K562 treated with DMSO at 1 percent for 12 hours (cell line): ENCODE data around the gene NFKB2. TPM values are rescaled to one million over a fixed set of nuclear protein-coding genes. Genes with fewer than 3 reads are reported as not detected.

Experiments used
- total RNA-seq: library from RNA; unstranded; fragments of 300-600 nt; gene quantifications from 2 replicates; pipeline ENCODE4 v1.2.3, GENCODE V29; 2022; ENCODE audit not compliant: insufficient read depth

The NFKB2 gene
- total RNA-seq = 29.0 and 35.8 TPM in 2 replicates

DNA sequence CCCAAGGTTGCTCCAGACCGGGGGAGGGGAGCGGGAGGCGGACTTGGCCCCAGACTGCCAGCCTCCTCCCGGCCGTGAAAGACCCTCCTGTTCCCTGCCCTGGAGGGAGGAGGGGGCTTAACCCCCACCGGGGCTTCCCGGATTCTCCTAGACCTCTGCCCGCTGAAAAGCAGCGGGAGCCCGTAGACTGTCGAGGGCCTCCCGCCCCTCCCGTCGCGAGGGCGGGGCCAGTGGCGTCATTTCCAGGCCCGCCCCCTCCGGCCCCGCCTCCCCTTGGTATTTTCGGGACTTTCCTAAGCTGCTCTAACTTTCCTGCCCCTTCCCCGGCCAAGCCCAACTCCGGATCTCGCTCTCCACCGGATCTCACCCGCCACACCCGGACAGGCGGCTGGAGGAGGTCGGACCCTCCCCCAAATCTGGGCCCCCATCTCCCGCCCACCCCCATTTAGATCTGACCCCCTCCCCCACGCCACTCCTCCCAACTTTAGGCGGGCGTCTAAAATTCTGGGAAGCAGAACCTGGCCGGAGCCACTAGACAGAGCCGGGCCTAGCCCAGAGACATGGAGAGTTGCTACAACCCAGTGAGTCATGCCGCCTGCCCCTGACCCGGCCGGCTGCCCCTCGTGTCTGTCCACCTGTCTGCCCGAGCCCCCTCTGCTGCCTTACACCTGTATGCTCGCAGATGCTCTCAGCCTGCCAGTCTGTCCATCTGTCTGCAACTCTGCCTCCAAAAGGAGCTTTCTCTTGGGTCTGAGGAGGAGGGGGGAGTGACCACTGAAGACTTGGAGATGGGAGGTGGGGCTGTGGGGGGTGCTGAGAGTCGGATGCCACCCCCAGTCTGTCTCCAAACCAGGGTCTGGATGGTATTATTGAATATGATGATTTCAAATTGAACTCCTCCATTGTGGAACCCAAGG, at the start of gene NFKB2:
TSS of gene NFKB2 (plus strand) at position 306 of the 917 bp plus-strand sequence. CDS start at position 561, 255 bp downstream.

DNA sequence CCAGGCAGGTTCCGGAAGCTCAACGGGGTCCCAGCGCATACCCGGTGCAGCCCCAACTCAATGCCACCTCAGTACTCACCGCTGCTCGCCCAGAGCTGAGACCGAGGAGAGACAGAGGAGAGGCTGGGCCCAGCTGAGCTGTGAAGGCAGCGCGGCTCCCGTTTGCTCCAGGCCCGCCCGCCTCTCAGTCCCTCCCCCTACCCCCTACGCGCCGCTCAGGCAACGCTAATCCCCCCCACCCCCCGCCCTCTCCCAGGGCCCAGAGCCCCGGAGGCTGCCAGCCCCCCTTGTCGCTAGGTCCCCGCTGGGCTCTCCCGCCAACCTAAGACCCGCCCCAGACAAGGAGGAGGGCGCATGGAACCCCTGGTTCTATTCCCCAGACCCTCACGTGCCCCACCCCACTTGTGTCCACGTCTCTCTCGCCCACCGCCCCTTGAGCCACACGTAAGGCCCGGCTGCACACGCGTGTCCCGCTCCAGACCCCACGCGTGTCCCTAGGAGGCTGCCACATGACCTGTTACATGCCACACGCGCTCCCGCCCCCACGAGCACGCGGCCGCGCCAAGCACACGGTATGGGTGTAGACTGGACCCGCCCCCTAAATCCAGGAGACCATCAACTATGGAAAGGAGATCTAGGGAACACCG, 23.2 kb downstream of the NFKB2 start, which contains the start of gene PSD:
TSS of gene PSD (minus strand) at position 164 of the 647 bp plus-strand sequence. CDS start 1,747 bp downstream, outside the sequence.

DNA sequence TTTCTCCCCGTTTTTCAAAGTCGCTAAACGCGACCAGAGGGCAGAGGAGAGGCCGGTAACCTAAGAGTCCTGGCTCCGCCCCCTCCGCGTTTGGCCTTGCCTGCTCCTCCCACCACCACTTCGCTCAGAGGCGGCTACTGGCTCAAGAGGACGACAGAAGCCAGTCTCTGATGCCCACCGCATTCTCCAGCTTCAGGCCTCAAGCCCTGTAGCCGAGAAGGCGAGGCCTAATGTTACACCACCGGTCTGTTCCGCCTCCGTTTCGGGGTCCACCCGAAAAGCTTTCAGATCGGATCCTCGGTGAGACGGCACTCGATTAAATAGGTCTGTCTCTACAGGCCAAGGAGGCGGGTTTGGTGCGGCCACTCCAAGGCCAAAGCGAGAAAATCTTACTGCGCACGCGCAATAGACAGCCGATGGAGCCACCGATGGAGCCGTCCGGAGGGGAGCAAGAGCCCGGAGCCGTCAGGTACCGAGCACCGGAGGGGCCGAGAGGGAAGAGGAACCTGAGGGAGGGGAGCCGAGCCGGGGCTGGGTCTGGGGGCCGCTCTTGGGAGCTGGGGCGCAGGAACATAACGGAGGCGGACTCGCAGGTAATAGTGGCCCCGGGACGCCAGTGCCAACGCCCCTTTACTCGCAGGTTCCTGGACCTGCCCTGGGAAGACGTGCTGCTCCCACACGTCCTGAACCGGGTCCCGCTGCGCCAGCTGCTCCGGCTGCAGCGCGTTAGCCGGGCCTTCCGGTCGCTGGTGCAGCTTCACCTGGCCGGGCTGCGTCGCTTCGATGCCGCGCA, 25.4 kb downstream of the NFKB2 start, which contains the start of gene FBXL15:
TSS of gene FBXL15 (plus strand) at position 123 of the 793 bp plus-strand sequence. CDS start at position 417, 294 bp downstream.

DNA sequence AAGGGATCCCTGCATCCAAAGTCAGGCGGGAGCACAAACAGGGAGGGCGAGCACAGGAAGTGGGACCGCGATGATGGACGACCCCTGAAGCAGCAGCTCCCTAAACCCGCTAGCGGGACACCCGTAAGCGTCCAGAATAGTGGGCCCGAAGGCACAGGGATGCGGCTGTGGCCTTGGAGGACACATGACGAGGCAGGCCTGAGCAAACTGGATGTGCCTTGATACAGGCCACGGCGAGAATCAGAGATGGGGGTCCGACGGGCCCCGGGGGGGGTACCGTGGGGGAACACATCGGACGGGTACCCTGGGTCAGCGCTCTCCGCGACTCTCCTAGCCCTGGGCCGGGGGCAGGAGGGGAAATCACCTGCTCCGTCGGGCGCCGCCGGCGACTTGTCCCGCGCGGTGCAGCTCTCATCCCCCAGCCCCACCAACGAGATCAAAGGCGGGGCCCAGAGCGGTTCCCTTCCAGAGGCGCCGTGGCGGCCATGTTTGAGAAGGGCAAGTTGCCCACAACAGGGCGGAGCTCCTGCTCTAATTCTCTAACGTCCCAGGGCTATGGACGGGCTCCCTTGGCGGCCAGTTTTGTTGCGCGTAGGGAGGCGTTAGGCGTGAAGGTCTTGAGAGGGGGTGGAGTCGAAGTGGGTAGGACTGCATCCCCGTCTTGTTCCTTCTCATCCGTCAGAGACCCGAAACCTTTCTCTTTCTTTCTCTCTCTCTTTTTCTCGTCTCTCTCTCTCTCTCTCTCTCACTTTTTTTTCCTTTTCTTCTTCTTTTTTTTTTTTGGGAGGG, 36.9 kb downstream of the NFKB2 start, which contains the start of gene CUEDC2:
TSS of gene CUEDC2 (minus strand) at position 413 of the 789 bp plus-strand sequence. CDS start 7,386 bp downstream, outside the sequence.

DNA sequence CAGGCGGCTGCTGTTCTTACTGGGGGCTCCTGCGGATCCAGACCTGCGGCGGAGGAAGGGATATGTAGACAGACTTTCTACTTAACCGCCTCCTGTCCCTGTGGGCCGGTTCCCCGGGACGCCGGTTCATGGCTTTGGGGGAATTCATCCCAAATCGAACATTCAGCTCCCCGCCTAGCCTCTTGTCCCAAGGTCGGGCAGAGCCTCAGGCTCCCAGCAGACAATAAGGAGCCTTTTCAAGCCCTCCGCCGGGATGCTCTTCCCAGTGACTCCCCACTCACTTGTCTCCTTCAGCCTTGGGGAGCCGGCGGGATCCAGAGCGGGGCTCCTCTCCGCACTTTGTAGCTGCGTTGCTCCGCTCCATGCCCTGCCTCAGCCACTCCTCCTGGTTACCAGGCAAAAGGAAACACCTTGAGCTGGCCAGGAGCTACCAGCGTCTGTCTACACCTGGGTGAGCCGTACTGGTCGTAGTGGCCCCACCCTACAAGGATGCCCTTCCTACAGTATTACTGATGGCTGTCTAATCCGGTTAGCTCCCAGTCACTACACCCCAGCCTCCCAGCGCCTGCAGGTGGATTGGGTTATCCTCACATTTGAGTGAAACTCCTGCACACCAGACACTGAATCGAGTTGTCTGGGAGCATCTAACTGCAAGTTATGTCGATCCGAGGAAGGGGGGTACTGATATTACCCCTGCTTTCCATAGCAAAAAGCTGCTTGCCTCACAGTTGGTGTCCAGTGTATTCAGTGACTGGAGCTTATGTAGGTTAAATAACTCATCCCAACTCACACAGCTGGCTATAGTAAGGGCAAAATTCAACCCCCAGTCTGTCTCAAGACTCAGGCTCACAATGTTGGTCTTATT, 55.8 kb downstream of the NFKB2 start, which contains the start of gene C10orf95:
TSS of gene C10orf95 (minus strand) at position 439 of the 865 bp plus-strand sequence. CDS start 450 bp downstream, outside the sequence.

Other genes with a start within 250 kb of the NFKB2 start
- gene NOLC1, start 243.3 kb upstream of the NFKB2 start, total RNA-seq = 16.0 and 44.6 TPM in 2 replicates
- 1.8 TPM in 1 of 2 replicates, not detected in the other for gene ELOVL3, start 169.4 kb upstream of the NFKB2 start, total RNA-seq
- not detected in 2 replicates for gene PITX3, start 154.2 kb upstream of the NFKB2 start, total RNA-seq
- 11.9 and 47.2 TPM in 2 replicates for gene GBF1, start 150.2 kb upstream of the NFKB2 start, total RNA-seq
- gene PSD, start 23.1 kb downstream of the NFKB2 start, total RNA-seq = 2.1 TPM in 2 replicates
- gene FBXL15, start 25.1 kb downstream of the NFKB2 start, total RNA-seq = 20.9 and 43.4 TPM in 2 replicates
- 33.1 and 38.5 TPM in 2 replicates for gene CUEDC2, start 36.9 kb downstream of the NFKB2 start, total RNA-seq
- 2.6 TPM in 1 of 2 replicates, not detected in the other for gene C10orf95, start 55.8 kb downstream of the NFKB2 start, total RNA-seq
- 40.0 and 58.4 TPM in 2 replicates for gene ACTR1A, start 107.0 kb downstream of the NFKB2 start, total RNA-seq
- 3.6 and 10.0 TPM in 2 replicates for gene SUFU, start 108.3 kb downstream of the NFKB2 start, total RNA-seq
- 17.4 and 31.4 TPM in 2 replicates for gene TRIM8, start 248.8 kb downstream of the NFKB2 start, total RNA-seq